WTC11 (cell line): ENCODE data around the gene PI4KA.

Experiments used
- ATF3 ChIP-seq: sonication (generic); formaldehyde crosslinking; conservative IDR thresholded peaks from 2 replicates; pipeline ENCODE4 v1.8.1; 2022; ENCODE audit warnings: mild to moderate bottlenecking, missing genetic modification reagents
- CBFB ChIP-seq: sonication (generic); formaldehyde crosslinking; IDR thresholded peaks from 2 replicates; pipeline ENCODE4 v1.8.1; 2022; ENCODE audit warnings: mild to moderate bottlenecking, low read depth, missing genetic modification reagents
- CREB1 ChIP-seq: sonication (generic); formaldehyde crosslinking; IDR thresholded peaks from 2 replicates; pipeline ENCODE4 v1.8.0; 2023; ENCODE audit warnings: mild to moderate bottlenecking, missing genetic modification reagents
- CTCF ChIP-seq: fragments of 200-600 bp; IDR thresholded peaks from 2 replicates; pipeline ENCODE4 v1.8.0; 2022; ENCODE audit warnings: antibody characterized with exemption
- JUN ChIP-seq: sonication (generic); formaldehyde crosslinking; IDR thresholded peaks from 2 replicates; pipeline ENCODE4 v1.8.0; 2023; ENCODE audit warnings: mild to moderate bottlenecking, missing genetic modification reagents
- NFE2L1 ChIP-seq: sonication (generic); formaldehyde crosslinking; IDR thresholded peaks from 2 replicates; pipeline ENCODE4 v1.8.1; 2023; ENCODE audit warnings: missing genetic modification reagents
- NR1H2 ChIP-seq: sonication (generic); formaldehyde crosslinking; IDR thresholded peaks from 2 replicates; pipeline ENCODE4 v1.9.0; 2021; ENCODE audit warnings: mild to moderate bottlenecking, moderate library complexity, missing genetic modification reagents
- USF2 ChIP-seq: sonication (generic); formaldehyde crosslinking; IDR thresholded peaks from 2 replicates; pipeline ENCODE4 v1.8.1; 2023; ENCODE audit warnings: mild to moderate bottlenecking, missing genetic modification reagents, moderate library complexity
- TF ChIP-seq, protein P1 (sequence below): sonication (generic); formaldehyde crosslinking; IDR thresholded peaks from 2 replicates; pipeline ENCODE4 v1.8.1; 2022; ENCODE audit warnings: missing genetic modification reagents, borderline replicate concordance

DNA sequence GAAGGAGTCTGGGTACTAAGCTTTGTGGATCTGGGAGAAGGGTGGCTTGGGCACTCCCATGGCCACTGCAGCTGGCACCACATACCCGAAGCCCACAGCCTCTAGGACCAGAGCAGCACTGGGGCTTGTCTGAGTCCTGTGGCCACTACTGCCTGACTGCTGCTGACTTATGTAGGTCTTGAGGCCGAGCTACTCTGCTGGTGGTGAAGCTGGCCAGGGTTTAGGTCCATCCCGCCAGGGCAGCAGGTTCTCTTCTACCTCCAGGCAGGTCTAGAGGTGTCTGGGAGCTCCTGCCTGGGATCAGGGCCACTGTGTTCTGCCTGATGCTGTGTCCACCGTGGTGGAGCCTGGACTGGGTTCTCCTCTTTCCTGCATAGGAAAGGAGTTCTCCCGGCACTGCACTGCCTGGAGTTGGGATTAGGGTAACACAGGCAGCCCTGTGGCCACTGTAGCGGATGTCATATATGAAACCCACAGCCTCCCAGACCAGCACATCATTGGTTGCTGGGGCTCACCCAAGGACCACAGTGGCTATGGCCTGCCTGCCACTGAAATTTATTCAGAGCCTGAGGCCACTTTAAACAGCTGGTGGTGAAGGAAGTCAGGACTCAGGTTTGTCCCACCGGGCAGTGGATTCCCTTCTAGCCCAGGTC lies 194.5 kb downstream of the PI4KA start:
- no peak for TF ChIP-seq NR1H2
- TF ChIP-seq CTCF: no peak
- no peak for TF ChIP-seq JUN (CRISPR knock-in tag)
- TF ChIP-seq, protein P1, sequence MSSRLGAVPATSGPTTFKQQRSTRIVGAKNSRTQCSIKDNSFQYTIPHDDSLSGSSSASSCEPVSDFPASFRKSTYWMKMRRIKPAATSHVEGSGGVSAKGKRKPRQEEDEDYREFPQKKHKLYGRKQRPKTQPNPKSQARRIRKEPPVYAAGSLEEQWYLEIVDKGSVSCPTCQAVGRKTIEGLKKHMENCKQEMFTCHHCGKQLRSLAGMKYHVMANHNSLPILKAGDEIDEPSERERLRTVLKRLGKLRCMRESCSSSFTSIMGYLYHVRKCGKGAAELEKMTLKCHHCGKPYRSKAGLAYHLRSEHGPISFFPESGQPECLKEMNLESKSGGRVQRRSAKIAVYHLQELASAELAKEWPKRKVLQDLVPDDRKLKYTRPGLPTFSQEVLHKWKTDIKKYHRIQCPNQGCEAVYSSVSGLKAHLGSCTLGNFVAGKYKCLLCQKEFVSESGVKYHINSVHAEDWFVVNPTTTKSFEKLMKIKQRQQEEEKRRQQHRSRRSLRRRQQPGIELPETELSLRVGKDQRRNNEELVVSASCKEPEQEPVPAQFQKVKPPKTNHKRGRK (CRISPR knock-in tag): no peak
- TF ChIP-seq NFE2L1 (CRISPR knock-in tag): no peak
- no peak for TF ChIP-seq CREB1 (CRISPR knock-in tag)
- TF ChIP-seq CBFB (CRISPR knock-in tag): no peak
- no peak for TF ChIP-seq ATF3
- TF ChIP-seq USF2: no peak
